Keratinocyte (primary cell): ENCODE measurements around the gene FUOM. TPM values are rescaled to one million over a fixed set of nuclear protein-coding genes. Genes with fewer than 3 reads are reported as not detected.

Experiments used
- DNase-seq: peaks from one replicate; pipeline ENCODE4 v3.0.0-alpha.2; 2011; ENCODE audit warnings: low read depth, missing footprints, low spot score
- FAIRE-seq: peaks from 2 replicates; lab custom pipeline; 2011; peaks lifted over from hg19 to GRCh38; lab: Jason Lieb, UNC
- H2AFZ ChIP-seq: 2 replicates; pipeline ENCODE4 v1.6.0; 2012; ENCODE audit warnings: low read length, control low read depth, inconsistent platforms; ENCODE audit not compliant: control insufficient read depth
- H3K27ac ChIP-seq: 2 replicates; pipeline ENCODE4 v1.5.1; 2011; ENCODE audit warnings: low read length; ENCODE audit not compliant: control insufficient read depth, insufficient read depth
- H3K27me3 ChIP-seq: 3 replicates; pipeline ENCODE4 v1.6.0; 2011; ENCODE audit warnings: low read length; ENCODE audit not compliant: control insufficient read depth, insufficient read depth; ENCODE audit errors: extremely low read depth
- H3K36me3 ChIP-seq, 2 experiments: 2 replicates in 1 of 2; 3 replicates in 1 of 2; pipeline ENCODE4 v1.5.1; 2011; ENCODE audit warnings: low read length in 2 of 2, mild to moderate bottlenecking in 1 of 2; ENCODE audit not compliant: control insufficient read depth in 2 of 2, insufficient read depth in 2 of 2; ENCODE audit errors: extremely low read depth in 1 of 2
- H3K4me1 ChIP-seq: 3 replicates; pipeline ENCODE4 v1.5.1; 2011; ENCODE audit warnings: low read length; ENCODE audit not compliant: control insufficient read depth, insufficient read depth; ENCODE audit errors: extremely low read depth
- H3K4me2 ChIP-seq: 3 replicates; pipeline ENCODE4 v1.6.0; 2011; ENCODE audit warnings: low read depth, low read length; ENCODE audit not compliant: control insufficient read depth, insufficient read depth; ENCODE audit errors: extremely low read depth
- H3K4me3 ChIP-seq, 3 experiments: fragments of 200-600 bp in 1 of 3; sonication (generic) in 1 of 3; 2 replicates in 2 of 3; 3 replicates in 1 of 3; pipeline ENCODE4 v1.5.1; 2011 to 2016; ENCODE audit warnings: low read length in 3 of 3, mild to moderate bottlenecking in 3 of 3, control low read depth in 2 of 3, inconsistent platforms in 1 of 3, low read depth in 1 of 3, mixed read lengths in 1 of 3, mixed run types in 1 of 3, moderate library complexity in 1 of 3; ENCODE audit not compliant: control insufficient read depth in 2 of 3, insufficient read depth in 2 of 3; ENCODE audit errors: extremely low read depth in 1 of 3
- H3K79me2 ChIP-seq: 2 replicates; pipeline ENCODE4 v1.6.0; 2012; ENCODE audit warnings: low read length; ENCODE audit not compliant: control insufficient read depth, insufficient read depth
- H3K9ac ChIP-seq: 3 replicates; pipeline ENCODE4 v1.6.0; 2011; ENCODE audit warnings: low read length; ENCODE audit not compliant: control insufficient read depth, insufficient read depth; ENCODE audit errors: extremely low read depth
- H3K9me1 ChIP-seq: 3 replicates; pipeline ENCODE4 v1.6.0; 2011; ENCODE audit warnings: low read length; ENCODE audit not compliant: control insufficient read depth, insufficient read depth; ENCODE audit errors: extremely low read depth
- H3K9me3 ChIP-seq: 2 replicates; pipeline ENCODE4 v1.5.1; 2012; ENCODE audit warnings: low read depth, low read length; ENCODE audit not compliant: control insufficient read depth
- H4K20me1 ChIP-seq: 3 replicates; pipeline ENCODE4 v1.6.0; 2011; ENCODE audit warnings: low read length; ENCODE audit not compliant: control insufficient read depth, insufficient read depth; ENCODE audit errors: extremely low read depth
- CTCF ChIP-seq, 3 experiments: IDR thresholded peaks in 1 of 3; conservative IDR thresholded peaks in 1 of 3; optimal IDR thresholded peaks in 1 of 3; 2 replicates in 2 of 3; 3 replicates in 1 of 3; pipeline versions ENCODE3 to v1.5.1; 2011; ENCODE audit warnings: low read length in 3 of 3, mild to moderate bottlenecking in 3 of 3, moderate library complexity in 2 of 3, control low read depth in 1 of 3, inconsistent platforms in 1 of 3; ENCODE audit not compliant: insufficient read depth in 2 of 3; ENCODE audit errors: extremely low read depth in 1 of 3
- EZH2 ChIP-seq: IDR thresholded peaks from one replicate; pipeline ENCODE4 v1.6.1; 2012; ENCODE audit warnings: inconsistent platforms, mild to moderate bottlenecking, low read length, moderate library complexity
- dilution Hi-C: fragments of 300-500 bp; cut with MboI; formaldehyde crosslinking; loops from one replicate; pipeline ENCODE4 v1.7.0; 2020; ENCODE audit warnings: low sequenced_read_pairs; ENCODE audit not compliant: extremely low pct_ligation_motif_present
- polyA plus RNA-seq, 5 experiments: library from polyadenylated mRNA; depleted of rRNA in 3 of 5; stranded (reverse) in 3 of 5; stranded (forward) in 1 of 5; unstranded in 1 of 5; fragments of >200 nt; gene quantifications; 1 replicate in 1 of 5; 2 replicates in 3 of 5; 3 replicates in 1 of 5; pipeline versions ENCODE4 v1.2.1 to v1.2.3, GENCODE V29; 2011 to 2012; ENCODE audit warnings: missing spikeins in 2 of 5, low read depth in 1 of 5, low replicate concordance in 1 of 5

The FUOM gene
- polyA plus RNA-seq, 1 donor (not counting 4 experiments of a cell fraction or from before 2014, with no cell fraction given), result 11.3 TPM

GRCh38 chr10:133359972-133360610 is 2.3 kb upstream of the FUOM start:
- dilution Hi-C loops, result no loop called here
- Histone ChIP-seq H3K4me3 (no peak overlapping the region), H4K20me1 (no peaks in the 10 kb centered on the region), H2AFZ (no peak overlapping the region), H3K9ac (no peak overlapping the region), H3K27me3 (peaks cover 7% of the 10 kb centered on the region), H3K4me2 (no peak overlapping the region), H3K9me1 (no peaks in the 10 kb centered on the region), H3K4me1 (peaks cover 2% of the 10 kb centered on the region), H3K36me3 (peaks cover under 1 to 8% of the 10 kb centered on the region in 2 experiments), H3K79me2 (no peaks in the 10 kb centered on the region), H3K27ac (no peak overlapping the region), H3K9me3 (no peaks in the 10 kb centered on the region)
- DNase-seq (no peak), FAIRE-seq (peak; percentile 46)
- TF ChIP-seq CTCF (optimal IDR thresholded peaks at IDR 0.05 in 1 of 3, IDR thresholded peaks at IDR 0.05 in 1 of 3, conservative IDR thresholded peaks at IDR 0.05 in 1 of 3; ENCODE audit: extremely low read depth in 1 of 3, insufficient read depth in 2 of 3, low read length in 3 of 3) (no peak), EZH2 (no peak)

- no peak for FAIRE-seq
Measured at GRCh38 chr10:133359554-133359971, 1.7 kb upstream of the FUOM start.

More at GRCh38 chr10:133359554-133359971, 1.7 kb upstream of the FUOM start:
- Histone ChIP-seq H3K4me3 (no peak overlapping the region), H3K9me3 (no peaks in the 10 kb centered on the region), H3K4me2 (no peak overlapping the region), H3K27ac (no peak overlapping the region), H2AFZ (no peak overlapping the region), H3K4me1 (no peaks in the 10 kb centered on the region), H3K9me1 (no peaks in the 10 kb centered on the region), H3K36me3 (peaks cover 0 to 8% of the 10 kb centered on the region in 2 experiments), H3K9ac (no peak overlapping the region), H3K27me3 (peaks cover 7% of the 10 kb centered on the region), H4K20me1 (no peaks in the 10 kb centered on the region), H3K79me2 (no peaks in the 10 kb centered on the region)
- no peak for DNase-seq
- dilution Hi-C loops, result no loop called here
- no peak for TF ChIP-seq EZH2
- no peak for TF ChIP-seq CTCF (optimal IDR thresholded peaks at IDR 0.05 in 1 of 3, IDR thresholded peaks at IDR 0.05 in 1 of 3, conservative IDR thresholded peaks at IDR 0.05 in 1 of 3; ENCODE audit: extremely low read depth in 1 of 3, insufficient read depth in 2 of 3, low read length in 3 of 3)
